Endothelial cell of umbilical vein (primary cell): ENCODE data around the gene SERPINA9. TPM values are rescaled to one million over a fixed set of nuclear protein-coding genes. Genes with fewer than 3 reads are reported as not detected.

Source experiments
- BruUV-seq: library from RNA; stranded (reverse); fragments of 400-500 nt; replicated peaks from 2 replicates; lab custom pipeline; 2021; lab: Mats Ljungman, UMichigan
- CTCF ChIA-PET: fragments of 300-600, 350-600 bp; sonication (Branson Sonifier 250); formaldehyde crosslinking; loops from one replicate; lab custom pipeline; 2021; ENCODE audit warnings: antibody characterized with exemption, inconsistent platforms; lab: Charles Lee
- POLR2A ChIA-PET: fragments of 300-600, 350-600 bp; sonication (Branson Sonifier 250); formaldehyde crosslinking; loops from one replicate; lab custom pipeline; 2021; ENCODE audit warnings: antibody characterized with exemption, inconsistent platforms; lab: Charles Lee
- DNase-seq: peaks from one replicate; pipeline ENCODE4 v3.0.0-alpha.2; 2011; ENCODE audit warnings: low read depth, low spot score
- FAIRE-seq: peaks from 2 replicates; lab custom pipeline; 2011; peaks lifted over from hg19 to GRCh38; lab: Jason Lieb, UNC
- H2AFZ ChIP-seq: 2 replicates; pipeline ENCODE4 v1.6.0; 2012; ENCODE audit warnings: low read depth, low read length, control low read depth, inconsistent platforms
- H3K27ac ChIP-seq: 2 replicates; pipeline ENCODE4 v1.5.1; 2011; ENCODE audit warnings: low read depth, mild to moderate bottlenecking, control low read depth, low read length, moderate library complexity; ENCODE audit not compliant: insufficient read depth
- H3K27me3 ChIP-seq, 2 experiments: 2 replicates each; pipeline versions ENCODE4 v1.6.0 to v1.6.1; 2011; ENCODE audit warnings: low read length in 2 of 2, mixed read lengths in 1 of 2; ENCODE audit not compliant: control insufficient read depth in 2 of 2, insufficient read depth in 2 of 2
- H3K36me3 ChIP-seq, 2 experiments: 2 replicates in 1 of 2; 3 replicates in 1 of 2; pipeline ENCODE4 v1.5.1; 2011; ENCODE audit warnings: low read length in 2 of 2, mild to moderate bottlenecking in 1 of 2, moderate library complexity in 1 of 2; ENCODE audit not compliant: control insufficient read depth in 2 of 2, insufficient read depth in 2 of 2; ENCODE audit errors: extremely low read depth in 1 of 2
- H3K4me1 ChIP-seq: 3 replicates; pipeline ENCODE4 v1.5.1; 2011; ENCODE audit warnings: mild to moderate bottlenecking, low read length; ENCODE audit not compliant: control insufficient read depth, insufficient read depth; ENCODE audit errors: extremely low read depth
- H3K4me2 ChIP-seq: 2 replicates; pipeline ENCODE4 v1.6.1; 2011; ENCODE audit warnings: low read length, control low read depth, mixed read lengths; ENCODE audit not compliant: insufficient read depth
- H3K4me3 ChIP-seq, 3 experiments: fragments of 200-600 bp in 1 of 3; sonication (generic), shearing (Covaris generic) in 1 of 3; replicated peaks in 1 of 3; 2 replicates each; pipeline ENCODE4 v1.5.1; 2011 to 2016; ENCODE audit warnings: control low read depth in 3 of 3, low read length in 3 of 3, mild to moderate bottlenecking in 2 of 3, inconsistent platforms in 1 of 3, low read depth in 1 of 3, moderate library complexity in 1 of 3; ENCODE audit not compliant: insufficient read depth in 1 of 3
- H3K79me2 ChIP-seq: 2 replicates; pipeline ENCODE4 v1.6.0; 2012; ENCODE audit warnings: low read length, inconsistent platforms; ENCODE audit not compliant: control insufficient read depth, insufficient read depth
- H3K9ac ChIP-seq: replicated peaks from 2 replicates; pipeline ENCODE3; 2011; ENCODE audit warnings: low read length, control low read depth; ENCODE audit not compliant: insufficient read depth; ENCODE audit errors: extremely low read depth
- H3K9me1 ChIP-seq: replicated peaks from 3 replicates; pipeline ENCODE4 v1.6.0; 2011; ENCODE audit warnings: mild to moderate bottlenecking, low read length; ENCODE audit not compliant: control insufficient read depth, insufficient read depth; ENCODE audit errors: extremely low read depth
- H3K9me3 ChIP-seq: replicated peaks from 2 replicates; pipeline ENCODE4 v1.5.1; 2012; ENCODE audit warnings: low read length, inconsistent platforms; ENCODE audit not compliant: control insufficient read depth, insufficient read depth
- H4K20me1 ChIP-seq: replicated peaks from 2 replicates; pipeline ENCODE3; 2011; ENCODE audit warnings: mild to moderate bottlenecking, low read length; ENCODE audit not compliant: control insufficient read depth, insufficient read depth; ENCODE audit errors: extremely low read depth
- CTCF ChIP-seq, 2 donors: IDR thresholded peaks; 1 replicate in 1 of 2; 2 replicates in 1 of 2; pipeline ENCODE4 v1.5.1; 2011; ENCODE audit warnings: low read length in 2 of 2, mild to moderate bottlenecking in 2 of 2, moderate library complexity in 2 of 2, control low read depth in 1 of 2, inconsistent platforms in 1 of 2, low read depth in 1 of 2; ENCODE audit not compliant: insufficient read depth in 1 of 2; ENCODE audit errors: extremely low read depth in 1 of 2
- EZH2 ChIP-seq: IDR thresholded peaks from 2 replicates; pipeline ENCODE4 v1.6.1; 2012; ENCODE audit warnings: borderline replicate concordance, low read depth, mild to moderate bottlenecking, moderate library complexity, low read length, inconsistent platforms; ENCODE audit not compliant: severe bottlenecking
- FOS ChIP-seq: IDR thresholded peaks from 2 replicates; pipeline ENCODE4 v1.6.1; 2011; ENCODE audit warnings: mild to moderate bottlenecking, low read length, moderate library complexity, borderline replicate concordance; ENCODE audit not compliant: insufficient read depth
- GATA2 ChIP-seq: IDR thresholded peaks from 2 replicates; pipeline ENCODE4 v1.7.0; 2011; ENCODE audit warnings: low read depth, mild to moderate bottlenecking, moderate library complexity, mixed read lengths, low read length; ENCODE audit not compliant: insufficient read length, insufficient read depth
- MYC ChIP-seq: IDR thresholded peaks from one replicate; pipeline ENCODE4 v1.6.1; 2011; ENCODE audit warnings: mild to moderate bottlenecking, low read depth, low read length
- POLR2AphosphoS5 ChIP-seq: IDR thresholded peaks from 2 replicates; pipeline ENCODE4 v1.6.1; 2012; ENCODE audit warnings: low read depth, mild to moderate bottlenecking, control low read depth, low read length, moderate library complexity; ENCODE audit not compliant: insufficient read depth
- dilution Hi-C: fragments of 300-500 bp; cut with MboI; formaldehyde crosslinking; loops from one replicate; pipeline ENCODE4 v1.15.0; 2019; ENCODE audit warnings: low sequenced_read_pairs; ENCODE audit not compliant: extremely low pct_ligation_motif_present
- intact Hi-C: fragments of 100-400 bp; cut with micrococcal nuclease; formaldehyde crosslinking; loops from one replicate; pipeline ENCODE4 v1.10.0; 2022
- polyA plus RNA-seq, 4 experiments: library from polyadenylated mRNA; depleted of rRNA in 3 of 4; stranded (reverse) in 3 of 4; unstranded in 1 of 4; fragments of >200 nt; gene quantifications; 2 replicates each; pipeline versions ENCODE4 v1.2.1 to v1.2.3, GENCODE V29; 2011 to 2012; ENCODE audit warnings: missing spikeins in 1 of 4
- total RNA-seq: library from RNA; stranded (reverse); gene quantifications from 2 replicates; pipeline ENCODE4 v1.2.3, GENCODE V29; 2021

The SERPINA9 gene
- total and polyA plus RNA-seq, 2 donors (not counting 3 experiments of a cell fraction or from before 2014, with no cell fraction given), result not detected

GRCh38 chr14:94462219-94462551 lies 13.8 kb downstream of the SERPINA9 start:
- DNase-seq (no peak), FAIRE-seq (no peak)
- POLR2A ChIA-PET, result no interaction called here
- H3K27me3 ChIP-seq, result no peaks in the 10 kb centered on the region
- H2AFZ ChIP-seq, result no peak overlapping the region
- H3K9me1 ChIP-seq, result no peaks in the 10 kb centered on the region
- H3K4me3 ChIP-seq, result no peak overlapping the region
- no peaks in the 10 kb centered on the region for H4K20me1 ChIP-seq
- no TSS peak for BruUV-seq
- H3K79me2 ChIP-seq, result no peaks in the 10 kb centered on the region
- CTCF ChIA-PET, result no interaction called here
- no peak overlapping the region for H3K9ac ChIP-seq
- H3K4me2 ChIP-seq, result no peak overlapping the region
- no peaks in the 10 kb centered on the region for H3K36me3 ChIP-seq
- no peak for TF ChIP-seq GATA2
- no peak for TF ChIP-seq POLR2AphosphoS5
- TF ChIP-seq MYC, result no peak
- no peak for TF ChIP-seq FOS
- TF ChIP-seq EZH2, result no peak
- TF ChIP-seq CTCF (IDR thresholded peaks at IDR 0.05; ENCODE audit: extremely low read depth in 1 of 2, insufficient read depth in 1 of 2, low read depth in 1 of 2, low read length in 2 of 2), result no peak
- dilution Hi-C loops (no loop called here), intact Hi-C loops (no loop called here)
- no peaks in the 10 kb centered on the region for H3K4me1 ChIP-seq
- peaks cover 2% of the 10 kb centered on the region for H3K9me3 ChIP-seq
- no peak overlapping the region for H3K27ac ChIP-seq
